Stimulated activated CD4-positive, alpha-beta T cell treated with anti-CD3 and anti-CD28 coated beads, Interleukin-4, amount 100 ng/mL, for 48 hours (primary cell): ENCODE measurements around the gene CLEC4E.
A peak's percentile ranks its signal among the peaks of the same experiment; 100 is the strongest.
"Not testable (repeated sequence)": the region's sequence is repeated elsewhere in the genome, so short reads cannot be mapped to it uniquely, and the experiment has no call there.

Experiments
- DNase-seq, 2 donors: peaks; one replicate each; pipeline ENCODE4 v3.0.0-alpha.2; 2020; ENCODE audit warnings: low read depth in 2 of 2

The CLEC4E gene

GRCh38 chr12:8540831-8541230, at the start of gene CLEC4E:
TSS of gene CLEC4E (minus strand) at chr12:8540905. CDS start at chr12:8540797, 108 bp downstream.
- DNase-seq, result not testable (repeated sequence)

GRCh38 chr12:8589679-8590078, 49.0 kb upstream of the CLEC4E start:
- DNase-seq, result no peak

- not testable (repeated sequence) for DNase-seq
Measured at GRCh38 chr12:8584478-8584877, 43.8 kb upstream of the CLEC4E start.

- DNase-seq, result no peak
Measured at GRCh38 chr12:8584004-8584403, 43.3 kb upstream of the CLEC4E start.

GRCh38 chr12:8581098-8581784, 40.5 kb upstream of the CLEC4E start:
- DNase-seq, result no peak

GRCh38 chr12:8577879-8578278, 37.2 kb upstream of the CLEC4E start:
- DNase-seq, result no peak

GRCh38 chr12:8572507-8572906, 31.8 kb upstream of the CLEC4E start:
- no peak for DNase-seq

- no peak for DNase-seq
Measured at GRCh38 chr12:8566525-8566924, 25.8 kb upstream of the CLEC4E start.

GRCh38 chr12:8566052-8566451, 25.3 kb upstream of the CLEC4E start:
- not testable (repeated sequence) for DNase-seq

GRCh38 chr12:8564656-8565055, 24.0 kb upstream of the CLEC4E start:
- DNase-seq, result no peak

- no peak for DNase-seq
Measured at GRCh38 chr12:8563356-8563755, 22.7 kb upstream of the CLEC4E start.

- DNase-seq, result no peak
Measured at GRCh38 chr12:8562310-8562709, 21.6 kb upstream of the CLEC4E start.

GRCh38 chr12:8561011-8561410, 20.3 kb upstream of the CLEC4E start:
- DNase-seq, result no peak

GRCh38 chr12:8559676-8560075, 19.0 kb upstream of the CLEC4E start:
- DNase-seq, result no peak

- no peak for DNase-seq
Measured at GRCh38 chr12:8556531-8557097, 15.9 kb upstream of the CLEC4E start.

- no peak for DNase-seq
Measured at GRCh38 chr12:8554451-8555195, 13.9 kb upstream of the CLEC4E start.

- no peak for DNase-seq
Measured at GRCh38 chr12:8553088-8553627, 12.5 kb upstream of the CLEC4E start.

- no peak for DNase-seq
Measured at GRCh38 chr12:8549381-8549780, 8.7 kb upstream of the CLEC4E start.

GRCh38 chr12:8548192-8548591, 7.5 kb upstream of the CLEC4E start:
- no peak for DNase-seq

- DNase-seq, result no peak
Measured at GRCh38 chr12:8547645-8548044, 6.9 kb upstream of the CLEC4E start.

GRCh38 chr12:8546591-8546990, 5.9 kb upstream of the CLEC4E start:
- no peak for DNase-seq

GRCh38 chr12:8544295-8544694, 3.6 kb upstream of the CLEC4E start:
- peak; percentile 54 to 65 for DNase-seq

- no peak for DNase-seq
Measured at GRCh38 chr12:8541562-8541961, 857 bp upstream of the CLEC4E start.
